ENCODE data around the gene RUNX2. TPM values are rescaled to one million over a fixed set of nuclear protein-coding genes. Genes with fewer than 3 reads are reported as not detected.

Gene RUNX2
- total and polyA plus RNA-seq, 8 donors, result 0.80 to 18.7 (median 2.7) TPM; not detected in 1

DNA sequence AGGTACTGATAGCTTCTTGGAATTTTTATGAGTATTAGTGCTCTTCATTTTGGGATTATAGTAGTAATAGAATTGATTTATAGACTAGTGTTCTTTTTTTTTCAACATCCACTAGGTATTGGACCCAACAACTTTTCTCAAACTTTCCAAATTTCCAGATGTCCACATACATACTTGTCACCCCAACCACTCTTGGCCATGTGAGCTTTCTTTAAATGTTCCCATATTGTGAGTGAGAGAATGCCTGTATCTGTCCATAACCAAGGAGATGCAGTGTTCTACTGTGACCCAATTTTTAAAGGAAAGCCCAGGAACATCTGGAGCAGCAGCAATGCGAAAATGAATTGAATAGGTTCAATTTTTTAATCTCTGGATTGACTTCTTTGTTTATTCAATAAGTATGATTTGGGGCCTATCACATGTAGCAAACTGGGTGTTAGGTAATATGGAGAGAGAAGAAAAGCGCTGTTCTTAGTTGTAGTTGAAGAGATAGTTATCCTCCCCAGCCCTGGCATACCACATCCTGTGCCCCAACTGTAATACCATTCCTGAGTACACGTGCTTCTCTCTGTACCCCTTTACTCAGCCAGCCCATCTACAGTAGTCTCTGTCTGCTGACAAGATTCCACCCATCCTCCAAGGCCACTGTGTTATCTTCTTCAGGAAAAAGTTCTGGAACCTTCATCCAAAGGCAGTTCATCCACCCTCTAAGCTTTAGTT lies 166.4 kb downstream of the RUNX2 start:
- TF ChIP-seq, protein P1, sequence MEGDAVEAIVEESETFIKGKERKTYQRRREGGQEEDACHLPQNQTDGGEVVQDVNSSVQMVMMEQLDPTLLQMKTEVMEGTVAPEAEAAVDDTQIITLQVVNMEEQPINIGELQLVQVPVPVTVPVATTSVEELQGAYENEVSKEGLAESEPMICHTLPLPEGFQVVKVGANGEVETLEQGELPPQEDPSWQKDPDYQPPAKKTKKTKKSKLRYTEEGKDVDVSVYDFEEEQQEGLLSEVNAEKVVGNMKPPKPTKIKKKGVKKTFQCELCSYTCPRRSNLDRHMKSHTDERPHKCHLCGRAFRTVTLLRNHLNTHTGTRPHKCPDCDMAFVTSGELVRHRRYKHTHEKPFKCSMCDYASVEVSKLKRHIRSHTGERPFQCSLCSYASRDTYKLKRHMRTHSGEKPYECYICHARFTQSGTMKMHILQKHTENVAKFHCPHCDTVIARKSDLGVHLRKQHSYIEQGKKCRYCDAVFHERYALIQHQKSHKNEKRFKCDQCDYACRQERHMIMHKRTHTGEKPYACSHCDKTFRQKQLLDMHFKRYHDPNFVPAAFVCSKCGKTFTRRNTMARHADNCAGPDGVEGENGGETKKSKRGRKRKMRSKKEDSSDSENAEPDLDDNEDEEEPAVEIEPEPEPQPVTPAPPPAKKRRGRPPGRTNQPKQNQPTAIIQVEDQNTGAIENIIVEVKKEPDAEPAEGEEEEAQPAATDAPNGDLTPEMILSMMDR (IDR thresholded peaks at IDR 0.05), result no peak
- TF ChIP-seq POLR2A (IDR thresholded peaks at IDR 0.05) (no peak), POLR2AphosphoS5 (IDR thresholded peaks at IDR 0.05) (no peak), EP300 (IDR thresholded peaks at IDR 0.05) (no peak)
- 63 to 92% (median 84%) methylated on average over 3 of the region's 3 CpGs for WGBS, 5 donors
- Histone ChIP-seq H3K27me3 (no peaks in the 10 kb centered on the region), H3K9me3 (no peaks in the 10 kb centered on the region), H3K4me1 (peaks cover 3 to 33% (median 12%) of the 10 kb centered on the region in 4 donors), H3K27ac (no peak overlapping the region), H3K36me3 (no peaks in the 10 kb centered on the region), H3K4me3 (no peak overlapping the region)
- DNase-seq, result no peak
- intact Hi-C loops (cut with DNase I; ENCODE audit: low total_unique reads), result no loop called here

DNA sequence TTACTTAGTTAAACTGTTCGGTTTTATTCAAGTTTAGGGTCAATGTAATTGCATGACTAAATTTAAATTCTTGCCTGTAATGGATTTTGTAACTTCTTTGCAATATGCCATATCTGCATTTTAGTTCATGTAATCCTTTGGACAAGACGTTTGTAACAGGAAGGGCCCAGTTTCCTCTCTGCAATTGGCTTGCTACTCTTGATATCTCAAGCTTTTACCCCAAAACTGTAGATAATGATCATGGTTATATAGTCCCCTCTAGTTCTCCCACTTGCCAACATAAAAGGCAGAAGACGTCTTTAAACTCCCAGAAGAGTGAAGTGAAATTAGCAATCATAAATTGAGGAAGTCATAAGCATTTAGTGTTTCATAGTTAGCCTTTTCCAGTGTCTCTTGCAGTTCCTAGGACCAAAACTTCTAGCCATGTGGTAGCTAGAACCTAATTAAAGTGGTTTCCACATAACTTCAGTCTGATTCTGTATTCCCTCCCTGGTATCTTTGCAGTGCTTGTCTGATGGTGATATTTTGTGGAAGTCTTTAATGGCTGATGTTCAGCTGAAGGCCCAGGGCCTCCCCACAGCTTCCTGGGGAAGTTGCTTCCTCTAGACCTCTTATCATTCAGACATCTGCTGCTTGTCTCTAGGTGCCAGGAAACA lies 167.4 kb downstream of the RUNX2 start:
- 66 to 83% (median 80%) methylated on average over 3 of the region's 3 CpGs for WGBS, 5 donors
- Histone ChIP-seq H3K27me3 (no peaks in the 10 kb centered on the region), H3K4me3 (no peak overlapping the region), H3K9me3 (no peaks in the 10 kb centered on the region), H3K36me3 (no peaks in the 10 kb centered on the region), H3K4me1 (peaks cover 3 to 33% (median 12%) of the 10 kb centered on the region in 4 donors), H3K27ac (peak overlapping the region in 1 of 5 donors; percentile 35)
- no peak for TF ChIP-seq POLR2A (IDR thresholded peaks at IDR 0.05)
- TF ChIP-seq, protein P1 (IDR thresholded peaks at IDR 0.05), result no peak
- TF ChIP-seq POLR2AphosphoS5 (IDR thresholded peaks at IDR 0.05), result no peak
- no peak for TF ChIP-seq EP300 (IDR thresholded peaks at IDR 0.05)
- DNase-seq, result no peak
- intact Hi-C loops (cut with DNase I; ENCODE audit: low total_unique reads), result no loop called here

DNA sequence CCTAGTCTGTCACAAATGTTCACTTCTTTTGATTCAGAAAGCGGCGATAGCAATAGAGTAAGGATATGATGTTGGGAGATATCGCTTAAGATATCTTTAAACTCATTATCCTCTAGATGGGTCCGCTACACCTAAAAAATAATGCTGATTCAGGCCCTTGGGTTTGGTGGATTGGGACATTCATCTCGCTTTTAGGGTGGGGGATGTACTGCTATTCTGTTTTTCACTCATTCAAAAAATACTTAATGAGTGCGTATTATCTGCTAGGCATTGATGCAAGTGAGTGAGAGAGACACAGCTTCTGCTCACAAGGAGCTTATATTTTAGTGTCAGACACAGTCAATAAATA lies 167.9 kb downstream of the RUNX2 start:
- Histone ChIP-seq H3K9me3 (no peaks in the 10 kb centered on the region), H3K36me3 (no peaks in the 10 kb centered on the region), H3K4me3 (no peak overlapping the region), H3K4me1 (peaks cover 3 to 33% (median 12%) of the 10 kb centered on the region in 4 donors), H3K27me3 (no peaks in the 10 kb centered on the region), H3K27ac (peak overlapping the region in 1 of 5 donors; percentile 35)
- no peak for DNase-seq
- TF ChIP-seq, protein P1 (IDR thresholded peaks at IDR 0.05), result no peak
- TF ChIP-seq POLR2AphosphoS5 (IDR thresholded peaks at IDR 0.05) (no peak), POLR2A (IDR thresholded peaks at IDR 0.05) (no peak), EP300 (IDR thresholded peaks at IDR 0.05) (no peak)
- WGBS, 5 donors, result 79 to 93% (median 91%) methylated on average over 6 of the region's 6 CpGs
- intact Hi-C loops (cut with DNase I; ENCODE audit: low total_unique reads), result no loop called here

DNA sequence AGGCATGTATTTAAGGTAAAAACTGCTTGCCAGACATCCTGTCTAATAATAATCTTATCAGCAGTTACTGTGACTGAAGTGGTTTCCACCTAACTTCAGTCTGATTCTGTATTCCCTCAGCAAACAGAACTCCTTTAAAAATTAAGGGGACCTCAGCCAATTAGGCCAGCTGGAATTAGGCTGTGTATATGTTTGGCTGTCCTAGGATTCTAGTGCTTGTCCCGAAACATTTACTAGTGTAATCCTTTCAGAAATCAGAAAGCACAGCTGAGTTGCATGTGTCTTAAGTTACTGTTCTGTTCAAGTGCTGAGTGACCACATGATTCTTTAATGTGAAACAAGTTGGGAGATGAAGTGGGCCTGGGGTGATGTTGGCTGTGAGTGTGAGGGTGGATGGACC lies 170.5 kb downstream of the RUNX2 start:
- H3K4me1 ChIP-seq, result peaks cover 3 to 38% (median 12%) of the 10 kb centered on the region in 4 donors
- H3K4me3 ChIP-seq, result no peak overlapping the region
- peak in 1 of 2 donors; percentile 59 for DNase-seq
- no peaks in the 10 kb centered on the region for H3K27me3 ChIP-seq
- TF ChIP-seq POLR2AphosphoS5 (IDR thresholded peaks at IDR 0.05) (no peak), EP300 (IDR thresholded peaks at IDR 0.05) (no peak), POLR2A (IDR thresholded peaks at IDR 0.05) (no peak)
- TF ChIP-seq, protein P1 (IDR thresholded peaks at IDR 0.05), result no peak
- intact Hi-C loops (cut with DNase I; ENCODE audit: low total_unique reads), result no loop called here
- WGBS, 5 donors, result 19 to 53% (median 35%) methylated on average over 1 of the region's 1 CpG
- H3K36me3 ChIP-seq, result no peaks in the 10 kb centered on the region
- no peaks in the 10 kb centered on the region for H3K9me3 ChIP-seq
- peak overlapping the region in 2 of 5 donors; percentile 18 to 44 for H3K27ac ChIP-seq

Data from stomach (tissue), 9 donors.